ENCODE measurements around the gene NARF.
"Not testable (repeated sequence)": the region's sequence is repeated elsewhere in the genome, so short reads cannot be mapped to it uniquely, and the experiment has no call there.

The NARF gene

GRCh38 chr17:82519971-82520903 is 61.7 kb downstream of the NARF start:
- Histone ChIP-seq H3K4me1 (ENCODE audit: control insufficient read depth, insufficient read depth, low read length, unreplicated experiment) (no peaks in the 10 kb centered on the region), H2AFZ (ENCODE audit: low read length, unreplicated experiment) (no peak overlapping the region), H3K79me2 (ENCODE audit: control insufficient read depth, insufficient read depth, low read length, unreplicated experiment) (peaks cover 54% of the 10 kb centered on the region), H3K27me3 (ENCODE audit: insufficient read depth, low read length) (no peaks in the 10 kb centered on the region), H3K27ac (ENCODE audit: low read depth, low read length) (peak overlapping the region; percentile 11; the same call in 1 of the 2 replicates), H3K36me3 (ENCODE audit: insufficient read depth, low read length) (no peaks in the 10 kb centered on the region), H3K4me3 (ENCODE audit: low read depth, low read length) (peak overlapping the region; percentile 76)

- Histone ChIP-seq H3K27me3 (ENCODE audit: insufficient read depth, low read length) (no peaks in the 10 kb centered on the region), H3K4me3 (ENCODE audit: low read depth, low read length) (no peak overlapping the region), H3K4me1 (ENCODE audit: control insufficient read depth, insufficient read depth, low read length, unreplicated experiment) (peaks cover 14% of the 10 kb centered on the region), H3K79me2 (ENCODE audit: control insufficient read depth, insufficient read depth, low read length, unreplicated experiment) (peaks cover 96% of the 10 kb centered on the region), H2AFZ (ENCODE audit: low read length, unreplicated experiment) (no peak overlapping the region), H3K36me3 (ENCODE audit: insufficient read depth, low read length) (no peaks in the 10 kb centered on the region), H3K27ac (ENCODE audit: low read depth, low read length) (no peak overlapping the region)
Measured at GRCh38 chr17:82524540-82524939, 66.0 kb downstream of the NARF start.

- no peaks in the 10 kb centered on the region for H3K36me3 ChIP-seq (ENCODE audit: insufficient read depth, low read length)
- peak overlapping the region; percentile 16; the same call in 1 of the 2 replicates for H3K27ac ChIP-seq (ENCODE audit: low read depth, low read length)
- H2AFZ ChIP-seq (ENCODE audit: low read length, unreplicated experiment) = no peak overlapping the region
- peaks cover 26% of the 10 kb centered on the region for H3K4me1 ChIP-seq (ENCODE audit: control insufficient read depth, insufficient read depth, low read length, unreplicated experiment)
- no peaks in the 10 kb centered on the region for H3K27me3 ChIP-seq (ENCODE audit: insufficient read depth, low read length)
- no peak overlapping the region for H3K4me3 ChIP-seq (ENCODE audit: low read depth, low read length)
- peaks cover 99% of the 10 kb centered on the region for H3K79me2 ChIP-seq (ENCODE audit: control insufficient read depth, insufficient read depth, low read length, unreplicated experiment)
Measured at GRCh38 chr17:82525712-82526111, 67.2 kb downstream of the NARF start.

GRCh38 chr17:82527898-82528297 is 69.4 kb downstream of the NARF start:
- no peaks in the 10 kb centered on the region for H3K27me3 ChIP-seq (ENCODE audit: insufficient read depth, low read length)
- no peak overlapping the region for H3K4me3 ChIP-seq (ENCODE audit: low read depth, low read length)
- no peaks in the 10 kb centered on the region for H3K36me3 ChIP-seq (ENCODE audit: insufficient read depth, low read length)
- H2AFZ ChIP-seq (ENCODE audit: low read length, unreplicated experiment) = no peak overlapping the region
- H3K4me1 ChIP-seq (ENCODE audit: control insufficient read depth, insufficient read depth, low read length, unreplicated experiment) = peaks cover 34% of the 10 kb centered on the region
- peaks cover 97% of the 10 kb centered on the region for H3K79me2 ChIP-seq (ENCODE audit: control insufficient read depth, insufficient read depth, low read length, unreplicated experiment)
- H3K27ac ChIP-seq (ENCODE audit: low read depth, low read length) = no peak overlapping the region

GRCh38 chr17:82528484-82529265 is 70.1 kb downstream of the NARF start:
- peaks cover 97% of the 10 kb centered on the region for H3K79me2 ChIP-seq (ENCODE audit: control insufficient read depth, insufficient read depth, low read length, unreplicated experiment)
- H3K27me3 ChIP-seq (ENCODE audit: insufficient read depth, low read length) = no peaks in the 10 kb centered on the region
- no peak overlapping the region for H2AFZ ChIP-seq (ENCODE audit: low read length, unreplicated experiment)
- peaks cover 34% of the 10 kb centered on the region for H3K4me1 ChIP-seq (ENCODE audit: control insufficient read depth, insufficient read depth, low read length, unreplicated experiment)
- no peaks in the 10 kb centered on the region for H3K36me3 ChIP-seq (ENCODE audit: insufficient read depth, low read length)
- H3K4me3 ChIP-seq (ENCODE audit: low read depth, low read length) = no peak overlapping the region
- 0 out of 2 replicates have a peak overlapping the region, but pooled peaks have one; percentile 1 for H3K27ac ChIP-seq (ENCODE audit: low read depth, low read length)

GRCh38 chr17:82529914-82530300 is 71.4 kb downstream of the NARF start:
- no peaks in the 10 kb centered on the region for H3K36me3 ChIP-seq (ENCODE audit: insufficient read depth, low read length)
- H3K27me3 ChIP-seq (ENCODE audit: insufficient read depth, low read length) = no peaks in the 10 kb centered on the region
- H3K4me1 ChIP-seq (ENCODE audit: control insufficient read depth, insufficient read depth, low read length, unreplicated experiment) = peaks cover 38% of the 10 kb centered on the region
- H3K4me3 ChIP-seq (ENCODE audit: low read depth, low read length) = no peak overlapping the region
- H2AFZ ChIP-seq (ENCODE audit: low read length, unreplicated experiment) = no peak overlapping the region
- no peak overlapping the region; the same call in 1 of the 2 replicates for H3K27ac ChIP-seq (ENCODE audit: low read depth, low read length)
- H3K79me2 ChIP-seq (ENCODE audit: control insufficient read depth, insufficient read depth, low read length, unreplicated experiment) = peaks cover 97% of the 10 kb centered on the region

GRCh38 chr17:82531431-82531881 is 72.9 kb downstream of the NARF start:
- peaks cover 51% of the 10 kb centered on the region for H3K4me1 ChIP-seq (ENCODE audit: control insufficient read depth, insufficient read depth, low read length, unreplicated experiment)
- H3K4me3 ChIP-seq (ENCODE audit: low read depth, low read length) = peak overlapping the region; percentile 17; the same call in 1 of the 2 replicates
- H3K27me3 ChIP-seq (ENCODE audit: insufficient read depth, low read length) = no peaks in the 10 kb centered on the region
- H3K79me2 ChIP-seq (ENCODE audit: control insufficient read depth, insufficient read depth, low read length, unreplicated experiment) = peaks cover 94% of the 10 kb centered on the region
- no peaks in the 10 kb centered on the region for H3K36me3 ChIP-seq (ENCODE audit: insufficient read depth, low read length)
- peak overlapping the region; percentile 76 for H3K27ac ChIP-seq (ENCODE audit: low read depth, low read length)
- H2AFZ ChIP-seq (ENCODE audit: low read length, unreplicated experiment) = no peak overlapping the region

- Histone ChIP-seq H3K36me3 (ENCODE audit: insufficient read depth, low read length) (no peaks in the 10 kb centered on the region), H3K4me1 (ENCODE audit: control insufficient read depth, insufficient read depth, low read length, unreplicated experiment) (peaks cover 52% of the 10 kb centered on the region), H2AFZ (ENCODE audit: low read length, unreplicated experiment) (no peak overlapping the region), H3K4me3 (ENCODE audit: low read depth, low read length) (no peak overlapping the region), H3K79me2 (ENCODE audit: control insufficient read depth, insufficient read depth, low read length, unreplicated experiment) (peaks cover 94% of the 10 kb centered on the region), H3K27ac (ENCODE audit: low read depth, low read length) (no peak overlapping the region), H3K27me3 (ENCODE audit: insufficient read depth, low read length) (no peaks in the 10 kb centered on the region)
Measured at GRCh38 chr17:82534401-82534812, 75.9 kb downstream of the NARF start.

GRCh38 chr17:82536512-82537201 is 78.1 kb downstream of the NARF start:
- peak overlapping the region; percentile 88 for H3K27ac ChIP-seq (ENCODE audit: low read depth, low read length)
- peaks cover 30% of the 10 kb centered on the region for H3K4me1 ChIP-seq (ENCODE audit: control insufficient read depth, insufficient read depth, low read length, unreplicated experiment)
- no peaks in the 10 kb centered on the region for H3K36me3 ChIP-seq (ENCODE audit: insufficient read depth, low read length)
- no peak overlapping the region for H2AFZ ChIP-seq (ENCODE audit: low read length, unreplicated experiment)
- peaks cover 94% of the 10 kb centered on the region for H3K79me2 ChIP-seq (ENCODE audit: control insufficient read depth, insufficient read depth, low read length, unreplicated experiment)
- peak overlapping the region; percentile 61 for H3K4me3 ChIP-seq (ENCODE audit: low read depth, low read length)
- no peaks in the 10 kb centered on the region for H3K27me3 ChIP-seq (ENCODE audit: insufficient read depth, low read length)

- Histone ChIP-seq H3K79me2 (ENCODE audit: control insufficient read depth, insufficient read depth, low read length, unreplicated experiment) (peaks cover 95% of the 10 kb centered on the region), H3K4me1 (ENCODE audit: control insufficient read depth, insufficient read depth, low read length, unreplicated experiment) (peaks cover 30% of the 10 kb centered on the region), H3K27ac (ENCODE audit: low read depth, low read length) (peak overlapping the region; percentile 88), H3K4me3 (ENCODE audit: low read depth, low read length) (peak overlapping the region; percentile 61; the same call in 1 of the 2 replicates)
- not testable (repeated sequence) for H2AFZ ChIP-seq (ENCODE audit: low read length, unreplicated experiment); H3K36me3 ChIP-seq (ENCODE audit: insufficient read depth, low read length); H3K27me3 ChIP-seq (ENCODE audit: insufficient read depth, low read length)
Measured at GRCh38 chr17:82537228-82537627, 78.7 kb downstream of the NARF start.
